Esophagus muscularis mucosa (tissue), 4 donors: Measurements from ENCODE around the gene TMEM79. TPM values are rescaled to one million over a fixed set of nuclear protein-coding genes. Genes with fewer than 3 reads are reported as not detected.

Experiments
- DNase-seq: peaks from one replicate; pipeline ENCODE4 v3.0.0-alpha.2; 2017; ENCODE audit errors: extremely low spot score
- H3K27ac ChIP-seq, 4 donors: fragments of 200-600 bp; sonication (generic); replicated peaks in 1 of 4; 1 replicate in 3 of 4; 2 replicates in 1 of 4; pipeline ENCODE4 v1.5.1; 2016 to 2019; ENCODE audit warnings: mild to moderate bottlenecking in 1 of 4
- H3K27me3 ChIP-seq, 4 donors: fragments of 200-600 bp; sonication (generic); one replicate each; pipeline versions ENCODE4 v1.5.1 to v1.6.0; 2016 to 2019
- H3K36me3 ChIP-seq, 4 donors: fragments of 200-600 bp; sonication (generic); one replicate each; pipeline ENCODE4 v1.5.1; 2016 to 2019
- H3K4me1 ChIP-seq, 4 donors: fragments of 200-600 bp; sonication (generic); one replicate each; pipeline ENCODE4 v1.5.1; 2016 to 2019
- H3K4me3 ChIP-seq, 4 donors: fragments of 200-600 bp; sonication (generic); 1 replicate in 2 of 4; 2 replicates in 2 of 4; pipeline ENCODE4 v1.5.1; 2016 to 2019; ENCODE audit warnings: mild to moderate bottlenecking in 4 of 4, moderate library complexity in 1 of 4
- H3K9me3 ChIP-seq, 4 donors: fragments of 200-600 bp; sonication (generic); 1 replicate in 3 of 4; 2 replicates in 1 of 4; pipeline ENCODE4 v1.5.1; 2016 to 2019
- EP300 ChIP-seq: sonication (generic); formaldehyde crosslinking; IDR thresholded peaks from one replicate; pipeline ENCODE4 v1.6.1; 2017; ENCODE audit warnings: antibody characterized with exemption
- POLR2A ChIP-seq: fragments of 450-650 bp; IDR thresholded peaks from one replicate; pipeline ENCODE4 v1.6.1; 2017; ENCODE audit warnings: antibody characterized with exemption, moderate library complexity, mild to moderate bottlenecking, low read depth
- POLR2AphosphoS5 ChIP-seq, 2 donors: sonication (generic); formaldehyde crosslinking; IDR thresholded peaks; one replicate each; pipeline ENCODE4 v1.6.1; 2017; ENCODE audit warnings: antibody characterized with exemption in 2 of 2
- WGBS: methylation state at CpG from one replicate; pipeline ENCODE4 v1.1.5; 2018; 5-methylcytosine and 5-hydroxymethylcytosine counted together
- intact Hi-C: fragments of 100-400 bp; cut with DNase I; formaldehyde crosslinking; loops from one replicate; pipeline ENCODE4 v1.15.1; 2023
- total RNA-seq, 4 donors: library from RNA; depleted of rRNA; stranded (reverse); fragments of >200 nt; gene quantifications; one replicate each; pipeline versions ENCODE4 v1.1.0 to v1.2.1, GENCODE V29; 2016
- TF ChIP-seq, protein P1 (sequence below), 3 experiments: fragments of 200-600 bp in 2 of 3; fragments of 450-650 bp in 1 of 3; sonication (generic) in 2 of 3; IDR thresholded peaks; one replicate each; pipeline ENCODE4 v1.5.1; 2017 to 2019; ENCODE audit warnings: antibody characterized with exemption in 3 of 3, mild to moderate bottlenecking in 2 of 3, moderate library complexity in 1 of 3

The TMEM79 gene
- total RNA-seq, 4 donors from 2014 or later = 0.99 to 3.2 (median 1.9) TPM

- H3K36me3 ChIP-seq = peaks cover 22 to 53% (median 51%) of the 10 kb centered on the region in 4 donors
- H3K27ac ChIP-seq = no peak within 1 kb of the TSS
- intact Hi-C loops = no loop called here
- H3K27me3 ChIP-seq = peaks cover 0 to 33% (median 8%) of the 10 kb centered on the region in 4 donors
- no peak within 1 kb of the TSS for H3K4me3 ChIP-seq
- no peak for DNase-seq
- peaks cover 17 to 24% (median 19%) of the 10 kb centered on the region in 4 donors for H3K4me1 ChIP-seq
- H3K9me3 ChIP-seq = no peaks in the 10 kb centered on the region
- TF ChIP-seq, protein P1, sequence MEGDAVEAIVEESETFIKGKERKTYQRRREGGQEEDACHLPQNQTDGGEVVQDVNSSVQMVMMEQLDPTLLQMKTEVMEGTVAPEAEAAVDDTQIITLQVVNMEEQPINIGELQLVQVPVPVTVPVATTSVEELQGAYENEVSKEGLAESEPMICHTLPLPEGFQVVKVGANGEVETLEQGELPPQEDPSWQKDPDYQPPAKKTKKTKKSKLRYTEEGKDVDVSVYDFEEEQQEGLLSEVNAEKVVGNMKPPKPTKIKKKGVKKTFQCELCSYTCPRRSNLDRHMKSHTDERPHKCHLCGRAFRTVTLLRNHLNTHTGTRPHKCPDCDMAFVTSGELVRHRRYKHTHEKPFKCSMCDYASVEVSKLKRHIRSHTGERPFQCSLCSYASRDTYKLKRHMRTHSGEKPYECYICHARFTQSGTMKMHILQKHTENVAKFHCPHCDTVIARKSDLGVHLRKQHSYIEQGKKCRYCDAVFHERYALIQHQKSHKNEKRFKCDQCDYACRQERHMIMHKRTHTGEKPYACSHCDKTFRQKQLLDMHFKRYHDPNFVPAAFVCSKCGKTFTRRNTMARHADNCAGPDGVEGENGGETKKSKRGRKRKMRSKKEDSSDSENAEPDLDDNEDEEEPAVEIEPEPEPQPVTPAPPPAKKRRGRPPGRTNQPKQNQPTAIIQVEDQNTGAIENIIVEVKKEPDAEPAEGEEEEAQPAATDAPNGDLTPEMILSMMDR (IDR thresholded peaks at IDR 0.05) = no peak
- TF ChIP-seq EP300 (no peak), POLR2A (no peak), POLR2AphosphoS5 (IDR thresholded peaks at IDR 0.05) (no peak)
- WGBS = 89% methylated on average over 5 of the region's 14 CpGs
Observed at GRCh38 chr1:156241926-156242325, 42.2 kb upstream of the TMEM79 start, which contains the start of gene BGLAP. Gene BGLAP (plus strand): TSS chr1:156242184. CDS start chr1:156242232, 48 bp downstream.

DNA sequence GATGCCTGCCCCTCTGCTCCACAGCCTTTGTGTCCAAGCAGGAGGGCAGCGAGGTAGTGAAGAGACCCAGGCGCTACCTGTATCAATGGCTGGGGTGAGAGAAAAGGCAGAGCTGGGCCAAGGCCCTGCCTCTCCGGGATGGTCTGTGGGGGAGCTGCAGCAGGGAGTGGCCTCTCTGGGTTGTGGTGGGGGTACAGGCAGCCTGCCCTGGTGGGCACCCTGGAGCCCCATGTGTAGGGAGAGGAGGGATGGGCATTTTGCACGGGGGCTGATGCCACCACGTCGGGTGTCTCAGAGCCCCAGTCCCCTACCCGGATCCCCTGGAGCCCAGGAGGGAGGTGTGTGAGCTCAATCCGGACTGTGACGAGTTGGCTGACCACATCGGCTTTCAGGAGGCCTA is 41.4 kb upstream of the TMEM79 start:
- Histone ChIP-seq H3K27ac (no peak overlapping the region), H3K9me3 (no peaks in the 10 kb centered on the region), H3K27me3 (peaks cover 0 to 33% (median 8%) of the 10 kb centered on the region in 4 donors), H3K4me3 (no peak overlapping the region), H3K4me1 (peaks cover 25 to 32% (median 27%) of the 10 kb centered on the region in 4 donors), H3K36me3 (peaks cover 19 to 45% (median 43%) of the 10 kb centered on the region in 4 donors)
- intact Hi-C loops = no loop called here
- TF ChIP-seq POLR2A (no peak), EP300 (no peak), POLR2AphosphoS5 (IDR thresholded peaks at IDR 0.05) (no peak)
- TF ChIP-seq, protein P1 (IDR thresholded peaks at IDR 0.05) = no peak
- 82% methylated on average over 5 of the region's 10 CpGs for WGBS
- no peak for DNase-seq

- H3K27me3 ChIP-seq = peaks cover 0 to 33% (median 8%) of the 10 kb centered on the region in 4 donors
- H3K36me3 ChIP-seq = peaks cover 9 to 34% (median 31%) of the 10 kb centered on the region in 4 donors
- no peak overlapping the region for H3K4me3 ChIP-seq
- peaks cover 28 to 39% (median 32%) of the 10 kb centered on the region in 4 donors for H3K4me1 ChIP-seq
- H3K27ac ChIP-seq = no peak overlapping the region
- TF ChIP-seq POLR2AphosphoS5 (IDR thresholded peaks at IDR 0.05) (no peak), POLR2A (no peak), EP300 (no peak)
- TF ChIP-seq, protein P1 (IDR thresholded peaks at IDR 0.05) = no peak
- intact Hi-C loops = no loop called here
- no peak for DNase-seq
- no peaks in the 10 kb centered on the region for H3K9me3 ChIP-seq
- WGBS = 100% methylated on average over 1 of the region's 2 CpGs
Observed at GRCh38 chr1:156244126-156244525, 40.0 kb upstream of the TMEM79 start.

GRCh38 chr1:156244712-156245111 is 39.4 kb upstream of the TMEM79 start:
- WGBS = 90% methylated on average over 16 of the region's 17 CpGs
- intact Hi-C loops = no loop called here
- peaks cover 28 to 39% (median 32%) of the 10 kb centered on the region in 4 donors for H3K4me1 ChIP-seq
- H3K27me3 ChIP-seq = peaks cover 0 to 33% (median 8%) of the 10 kb centered on the region in 4 donors
- peaks cover 3 to 34% (median 31%) of the 10 kb centered on the region in 4 donors for H3K36me3 ChIP-seq
- no peak overlapping the region for H3K27ac ChIP-seq
- no peaks in the 10 kb centered on the region for H3K9me3 ChIP-seq
- DNase-seq = no peak
- TF ChIP-seq EP300 = no peak
- TF ChIP-seq POLR2AphosphoS5 (IDR thresholded peaks at IDR 0.05) = no peak
- TF ChIP-seq POLR2A = no peak
- TF ChIP-seq, protein P1 (IDR thresholded peaks at IDR 0.05) = no peak
- no peak overlapping the region for H3K4me3 ChIP-seq
